H1 (cell line): ENCODE data around the gene NABP2. TPM values are rescaled to one million over a fixed set of nuclear protein-coding genes. Genes with fewer than 3 reads are reported as not detected.

Experiments used
- CTCF ChIA-PET: fragments of 300-600 bp; sonication (Branson Sonifier 250); formaldehyde crosslinking; loops from one replicate; lab custom pipeline; 2021; ENCODE audit not compliant: partially characterized antibody; lab: Charles Lee
- POLR2A ChIA-PET: fragments of 300-600 bp; sonication (Branson Sonifier 250); formaldehyde crosslinking; loops from one replicate; lab custom pipeline; 2021; ENCODE audit warnings: inconsistent platforms; ENCODE audit not compliant: partially characterized antibody; lab: Charles Lee
- DNase-seq, 2 experiments: peaks; one replicate each; pipeline versions ENCODE4 v3.0.0 to v3.0.0-alpha.2; 2010 to 2022; ENCODE audit warnings: low spot score in 2 of 2, low read depth in 1 of 2, mixed read lengths in 1 of 2
- FAIRE-seq: peaks from 2 replicates; lab custom pipeline; 2011; peaks lifted over from hg19 to GRCh38; lab: Jason Lieb, UNC
- H2AFZ ChIP-seq: 2 replicates; pipeline ENCODE4 v1.8.1; 2012; ENCODE audit warnings: low read length, inconsistent platforms
- H2AK5ac ChIP-seq: 2 replicates; pipeline ENCODE4 v1.6.1; 2013; ENCODE audit warnings: low read depth, low read length
- H2BK120ac ChIP-seq: replicated peaks from 2 replicates; pipeline ENCODE3; 2013; ENCODE audit warnings: low read depth, low read length, inconsistent platforms
- H2BK12ac ChIP-seq: 2 replicates; pipeline ENCODE4 v1.6.1; 2013; ENCODE audit warnings: low read depth, low read length
- H2BK15ac ChIP-seq: 2 replicates; pipeline ENCODE4 v1.6.1; 2013; ENCODE audit warnings: low read length
- H2BK20ac ChIP-seq: 2 replicates; pipeline ENCODE4 v1.6.1; 2013; ENCODE audit warnings: low read length
- H2BK5ac ChIP-seq: 2 replicates; pipeline ENCODE4 v1.6.1; 2013; ENCODE audit warnings: low read depth, low read length
- H3K14ac ChIP-seq: 2 replicates; pipeline ENCODE4 v1.6.1; 2013; ENCODE audit warnings: inconsistent platforms; ENCODE audit not compliant: insufficient read length
- H3K18ac ChIP-seq: 2 replicates; pipeline ENCODE4 v1.6.1; 2013; ENCODE audit warnings: low read length; ENCODE audit errors: extremely low read depth
- H3K23ac ChIP-seq: 2 replicates; pipeline ENCODE4 v1.6.1; 2013; ENCODE audit warnings: inconsistent platforms; ENCODE audit not compliant: insufficient read length
- H3K23me2 ChIP-seq: 2 replicates; pipeline ENCODE4 v1.6.1; 2013; ENCODE audit warnings: low read depth, low read length
- H3K27ac ChIP-seq: 2 replicates; pipeline ENCODE4 v1.6.1; 2011; ENCODE audit warnings: low read depth, low read length, inconsistent platforms
- H3K27me3 ChIP-seq, 4 experiments: replicated peaks in 1 of 4; 1 replicate in 1 of 4; 2 replicates in 3 of 4; pipeline versions ENCODE4 v1.6.1 to v1.8.1; 2011 to 2013; ENCODE audit warnings: low read length in 3 of 4, mild to moderate bottlenecking in 3 of 4, inconsistent platforms in 2 of 4, mixed read lengths in 2 of 4, moderate library complexity in 1 of 4; ENCODE audit not compliant: control insufficient read depth in 3 of 4, insufficient read depth in 3 of 4; ENCODE audit errors: extremely low read depth in 1 of 4
- H3K36me3 ChIP-seq, 4 experiments: 2 replicates each; pipeline versions ENCODE4 v1.6.1 to v1.8.1; 2011 to 2013; ENCODE audit warnings: mild to moderate bottlenecking in 4 of 4, low read length in 3 of 4, moderate library complexity in 2 of 4, control low read depth in 1 of 4, inconsistent platforms in 1 of 4; ENCODE audit not compliant: insufficient read depth in 4 of 4, control insufficient read depth in 2 of 4
- H3K4ac ChIP-seq: replicated peaks from 2 replicates; pipeline ENCODE3; 2013; ENCODE audit warnings: low read length, low read depth, mixed read lengths, inconsistent platforms; ENCODE audit not compliant: insufficient read length
- H3K4me1 ChIP-seq, 4 experiments: replicated peaks in 1 of 4; 1 replicate in 1 of 4; 2 replicates in 3 of 4; pipeline versions ENCODE4 v1.6.1 to v1.8.1; 2011 to 2013; ENCODE audit warnings: low read length in 3 of 4, inconsistent platforms in 2 of 4, mixed read lengths in 1 of 4; ENCODE audit not compliant: insufficient read depth in 4 of 4, control insufficient read depth in 3 of 4
- H3K4me2 ChIP-seq, 2 experiments: 2 replicates each; pipeline versions ENCODE4 v1.6.1 to v1.8.1; 2011 to 2013; ENCODE audit warnings: low read depth in 2 of 2, low read length in 2 of 2, control low read depth in 1 of 2, inconsistent platforms in 1 of 2, mild to moderate bottlenecking in 1 of 2; ENCODE audit not compliant: insufficient read depth in 1 of 2
- H3K4me3 ChIP-seq, 4 experiments: fragments of 200-600, 300-600 bp in 1 of 4; sonication (generic), shearing (Covaris generic), sonication (Bioruptor Twin) in 1 of 4; 2 replicates each; pipeline versions ENCODE4 v1.5.1 to v1.8.1; 2011 to 2016; ENCODE audit warnings: low read length in 4 of 4, low read depth in 3 of 4, control low read depth in 2 of 4, inconsistent platforms in 2 of 4, mild to moderate bottlenecking in 2 of 4, mixed read lengths in 1 of 4, moderate library complexity in 1 of 4; ENCODE audit not compliant: insufficient read depth in 2 of 4; ENCODE audit errors: extremely low read depth in 1 of 4
- H3K56ac ChIP-seq: replicated peaks from 2 replicates; pipeline ENCODE3; 2013; ENCODE audit warnings: low read depth, mild to moderate bottlenecking, mixed read lengths, low read length, inconsistent platforms; ENCODE audit not compliant: insufficient read length
- H3K79me1 ChIP-seq: 2 replicates; pipeline ENCODE4 v1.6.1; 2013; ENCODE audit warnings: low read depth, low read length, control low read depth
- H3K79me2 ChIP-seq, 2 experiments: 2 replicates each; pipeline versions ENCODE4 v1.6.1 to v1.8.1; 2012 to 2013; ENCODE audit warnings: low read length in 2 of 2, mild to moderate bottlenecking in 2 of 2, inconsistent platforms in 1 of 2; ENCODE audit not compliant: insufficient read depth in 2 of 2, control insufficient read depth in 1 of 2
- H3K9ac ChIP-seq, 4 experiments: replicated peaks in 1 of 4; 1 replicate in 1 of 4; 2 replicates in 3 of 4; pipeline versions ENCODE4 v1.6.1 to v1.8.1; 2011 to 2013; ENCODE audit warnings: low read depth in 3 of 4, low read length in 3 of 4, control low read depth in 2 of 4, mild to moderate bottlenecking in 2 of 4, moderate library complexity in 2 of 4, inconsistent platforms in 1 of 4; ENCODE audit errors: extremely low read depth in 1 of 4
- H3K9me3 ChIP-seq, 2 experiments: 2 replicates each; pipeline versions ENCODE4 v1.6.1 to v1.8.1; 2012 to 2013; ENCODE audit warnings: mild to moderate bottlenecking in 2 of 2, moderate library complexity in 2 of 2, control low read depth in 1 of 2, inconsistent platforms in 1 of 2, low read depth in 1 of 2, low read length in 1 of 2, mixed read lengths in 1 of 2; ENCODE audit not compliant: insufficient read depth in 2 of 2
- H4K20me1 ChIP-seq, 2 experiments: replicated peaks in 1 of 2; 2 replicates each; pipeline versions ENCODE3 to v1.8.1; 2011 to 2013; ENCODE audit warnings: inconsistent platforms in 2 of 2, low read length in 2 of 2, mild to moderate bottlenecking in 1 of 2; ENCODE audit not compliant: insufficient read depth in 2 of 2, control insufficient read depth in 1 of 2
- H4K5ac ChIP-seq: 2 replicates; pipeline ENCODE4 v1.6.1; 2013; ENCODE audit warnings: low read length, low read depth, mixed read lengths, inconsistent platforms; ENCODE audit not compliant: insufficient read length
- H4K8ac ChIP-seq: 2 replicates; pipeline ENCODE4 v1.8.0; 2013; ENCODE audit warnings: mild to moderate bottlenecking, moderate library complexity, low read length, inconsistent platforms; ENCODE audit not compliant: insufficient read depth; ENCODE audit errors: extremely low read depth
- H4K91ac ChIP-seq: replicated peaks from 2 replicates; pipeline ENCODE3; 2013; ENCODE audit warnings: low read length, mixed read lengths, inconsistent platforms; ENCODE audit not compliant: insufficient read length
- ATF3 ChIP-seq: IDR thresholded peaks from 2 replicates; pipeline ENCODE4 v1.6.1; 2011; ENCODE audit warnings: low read depth, mild to moderate bottlenecking, low read length; ENCODE audit not compliant: insufficient read depth
- BACH1 ChIP-seq: IDR thresholded peaks from 2 replicates; pipeline ENCODE4 v1.6.1; 2012; ENCODE audit warnings: low read length, improper control_type of control experiment
- CBX5 ChIP-seq: fragments of 300-800, 300-1000 bp; sonication (generic); IDR thresholded peaks from 2 replicates; pipeline ENCODE4 v1.7.1; 2016; ENCODE audit warnings: antibody characterized with exemption, low read length, low read depth
- CREB1 ChIP-seq: IDR thresholded peaks from 2 replicates; pipeline ENCODE4 v1.6.1; 2012; ENCODE audit warnings: inconsistent platforms
- GTF2F1 ChIP-seq: IDR thresholded peaks from 2 replicates; pipeline ENCODE4 v1.6.1; 2012; ENCODE audit warnings: low read depth, low read length, improper control_type of control experiment, borderline replicate concordance
- MAX ChIP-seq: IDR thresholded peaks from 2 replicates; pipeline ENCODE4 v1.6.1; 2012; ENCODE audit warnings: inconsistent platforms
- PHF8 ChIP-seq: fragments of 200-600 bp; sonication (generic); conservative IDR thresholded peaks from 2 replicates; pipeline ENCODE4 v1.7.1; 2012; ENCODE audit warnings: low read depth, mild to moderate bottlenecking, inconsistent platforms, low read length, moderate library complexity
- SIN3A ChIP-seq, 2 experiments: IDR thresholded peaks in 1 of 2; conservative IDR thresholded peaks in 1 of 2; 2 replicates each; pipeline ENCODE4 v1.6.1; 2011 to 2012; ENCODE audit warnings: low read length in 2 of 2, improper control_type of control experiment in 1 of 2, low read depth in 1 of 2, mild to moderate bottlenecking in 1 of 2
- SUZ12 ChIP-seq: fragments of 200-600 bp; sonication (generic); IDR thresholded peaks from 2 replicates; pipeline ENCODE4 v1.6.1; 2012; ENCODE audit warnings: mild to moderate bottlenecking, inconsistent platforms, low read length, moderate library complexity, mixed read lengths
- YY1 ChIP-seq: IDR thresholded peaks from 2 replicates; pipeline ENCODE4 v1.6.1; 2011; ENCODE audit warnings: low read depth, mild to moderate bottlenecking, low read length
- WGBS, 2 experiments: shearing (Covaris generic) in 1 of 2; methylation state at CpG; one replicate each; pipeline versions ENCODE4 v1.1.6 to v1.1.7; 2013 to 2015; ENCODE audit warnings: low lambda C conversion rate in 2 of 2, mixed read lengths in 2 of 2, inconsistent platforms in 1 of 2, low coverage in 1 of 2, missing lambda C conversion rate in 1 of 2; ENCODE audit not compliant: insufficient replicate concordance in 2 of 2, insufficient coverage in 1 of 2, insufficient read length in 1 of 2; ENCODE audit errors: extremely low coverage in 1 of 2, missing lambda C conversion rate in 1 of 2; 5-methylcytosine and 5-hydroxymethylcytosine counted together
- polyA plus RNA-seq, 7 experiments: library from polyadenylated mRNA; depleted of rRNA in 3 of 7; stranded (reverse) in 5 of 7; unstranded in 2 of 7; fragments of >200 nt in 5 of 7; fragments of 200-250 nt in 2 of 7; gene quantifications; 1 replicate in 5 of 7; 2 replicates in 1 of 7; 4 replicates in 1 of 7; pipeline versions ENCODE4 v1.2.1 to v1.2.3, GENCODE V29; 2011 to 2013; ENCODE audit warnings: missing spikeins in 2 of 7, mixed read lengths in 2 of 7
- total RNA-seq: library from RNA; stranded (reverse); fragmentation: NEBNext Ultra II Directional; extraction: Animal tissue kit (Norgen Biotek cat#: 25700); gene quantifications from 2 replicates; pipeline ENCODE4 v1.2.1, GENCODE V29; 2021

Gene NABP2
- total and polyA plus RNA-seq, 2 of the 8 experiments (the other 6 are each of a cell fraction or from before 2014, with no cell fraction given), result 58.1 to 67.5 TPM

DNA sequence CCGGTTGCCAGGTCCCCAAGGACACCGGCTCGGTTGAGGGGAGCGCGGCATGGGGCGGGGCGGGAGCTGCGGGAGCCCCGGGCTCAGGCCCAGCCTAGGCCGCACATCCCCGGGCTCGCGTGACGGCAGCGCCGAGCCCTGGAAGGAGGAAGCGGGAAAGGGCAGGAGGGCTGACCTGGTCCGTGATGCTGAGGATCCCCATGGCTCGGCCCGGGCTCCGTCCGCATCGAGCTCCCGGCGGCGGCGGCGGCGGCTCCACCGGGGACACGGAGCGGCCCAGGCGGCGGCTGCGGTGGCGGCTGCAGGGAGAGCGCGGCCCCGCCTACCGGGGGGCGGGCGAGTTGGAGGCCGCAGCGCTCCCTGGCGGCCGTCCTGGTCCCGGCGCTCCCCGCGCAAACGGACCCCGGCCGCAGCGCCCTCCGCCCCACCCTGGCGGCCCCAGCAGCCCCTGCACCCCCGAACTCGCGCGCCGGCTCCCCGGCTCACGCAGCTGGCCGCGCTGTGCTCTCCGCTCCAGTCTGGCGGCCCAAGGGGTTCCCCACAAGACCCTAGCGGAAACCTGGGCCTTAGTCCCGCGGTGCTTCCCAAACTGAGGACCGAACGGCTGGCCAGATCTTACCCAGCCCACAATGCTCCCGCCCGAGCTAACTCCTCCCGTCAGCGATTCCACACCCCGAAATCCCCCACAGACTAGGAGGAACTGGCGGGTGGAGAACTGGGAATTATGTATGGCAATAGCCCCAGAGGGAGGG, 34.1 kb downstream of the NABP2 start, which contains the start of gene ANKRD52:
ANKRD52 (minus strand) TSS at position 317 of the 752 bp plus-strand sequence; CDS start at position 202, 115 bp downstream.
- Histone ChIP-seq H4K20me1 (peaks cover 5 to 6% of the 10 kb centered on the region in 2 experiments), H3K9ac (peak within 1 kb of the TSS; percentile 60 to 65 (median 62); a peak in 6 of 7 replicates), H2BK120ac (no peak within 1 kb of the TSS), H3K4me1 (peaks cover 8 to 17% (median 13%) of the 10 kb centered on the region in 4 experiments), H4K91ac (no peak within 1 kb of the TSS), H2BK12ac (no peak within 1 kb of the TSS), H4K5ac (peak within 1 kb of the TSS; percentile 78), H3K4ac (peak within 1 kb of the TSS; percentile 63), H2BK15ac (peak within 1 kb of the TSS; percentile 61; the same call in 1 of the 2 replicates), H3K27ac (no peak within 1 kb of the TSS), H3K4me2 (peak within 1 kb of the TSS; percentile 83 to 89), H3K23me2 (peaks cover 11% of the 10 kb centered on the region; the same call in 1 of the 2 replicates), H2BK5ac (peak within 1 kb of the TSS; percentile 90), H3K79me1 (peaks cover 7% of the 10 kb centered on the region), H3K18ac (peak within 1 kb of the TSS; percentile 95), H2BK20ac (no peak within 1 kb of the TSS), H3K27me3 (no peaks in the 10 kb centered on the region), H3K56ac (peak within 1 kb of the TSS; percentile 62), H3K4me3 (peak within 1 kb of the TSS; percentile 60 to 96 (median 88)), H3K36me3 (peaks cover 11 to 31% (median 16%) of the 10 kb centered on the region in 4 experiments), H3K14ac (no peak within 1 kb of the TSS), H2AFZ (peak within 1 kb of the TSS; percentile 89), H3K23ac (no peak within 1 kb of the TSS), H3K9me3 (no peaks in the 10 kb centered on the region), H4K8ac (peak within 1 kb of the TSS; percentile 15; the same call in 1 of the 2 replicates), H3K79me2 (peaks cover 0 to 8% of the 10 kb centered on the region in 2 experiments; a peak in 1 of 4 replicates), H2AK5ac (no peak within 1 kb of the TSS)
- ChIA-PET POLR2A (interaction anchor here (0.6 to 3.8 kb wide), 28 partner anchors 9 to 818 kb away, joined by 3 to 41 read pairs (median 4); partner anchors contain the start of genes CNPY2, COQ10A, CS and ERBB3), CTCF (interaction anchor here (0.6 to 6.4 kb wide), 26 partner anchors 8 to 1502 kb away, joined by 3 to 47 read pairs (median 6); partner anchors contain the start of genes COQ10A, IL23A, RNF41 and SMARCC2)
- DNase-seq (peak in 1 of 2 experiments; percentile 89), FAIRE-seq (no peak)
- 1% methylated on average over 21 of the region's 78 CpGs; no CpG with 5 or more reads in 1 of the 2 experiments for WGBS, 2 experiments
- no peak for TF ChIP-seq CBX5
- 0 out of 2 replicates have a peak, but pooled peaks have one; percentile 5 for TF ChIP-seq CREB1
- TF ChIP-seq SIN3A (conservative IDR thresholded peaks at IDR 0.05 in 1 of 2, IDR thresholded peaks at IDR 0.05 in 1 of 2; ENCODE audit: low read depth in 1 of 2, low read length in 2 of 2), result peak in 1 of 2 experiments; percentile 34; a peak in 2 of 4 replicates
- peak; percentile 61; the same call in 1 of the 2 replicates for TF ChIP-seq BACH1
- TF ChIP-seq SUZ12, result no peak
- TF ChIP-seq GTF2F1, result no peak
- peak; percentile 78 for TF ChIP-seq PHF8
- TF ChIP-seq MAX, result peak; percentile 5; the same call in 1 of the 2 replicates
- TF ChIP-seq YY1, result peak; percentile 10; the same call in 1 of the 2 replicates
- no peak for TF ChIP-seq ATF3
